ENCODE results near the gene GALR2.
"Not testable (repeated sequence)": the region's sequence is repeated elsewhere in the genome, so short reads cannot be mapped to it uniquely, and the experiment has no call there.

The GALR2 gene, protein sequence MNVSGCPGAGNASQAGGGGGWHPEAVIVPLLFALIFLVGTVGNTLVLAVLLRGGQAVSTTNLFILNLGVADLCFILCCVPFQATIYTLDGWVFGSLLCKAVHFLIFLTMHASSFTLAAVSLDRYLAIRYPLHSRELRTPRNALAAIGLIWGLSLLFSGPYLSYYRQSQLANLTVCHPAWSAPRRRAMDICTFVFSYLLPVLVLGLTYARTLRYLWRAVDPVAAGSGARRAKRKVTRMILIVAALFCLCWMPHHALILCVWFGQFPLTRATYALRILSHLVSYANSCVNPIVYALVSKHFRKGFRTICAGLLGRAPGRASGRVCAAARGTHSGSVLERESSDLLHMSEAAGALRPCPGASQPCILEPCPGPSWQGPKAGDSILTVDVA

DNA sequence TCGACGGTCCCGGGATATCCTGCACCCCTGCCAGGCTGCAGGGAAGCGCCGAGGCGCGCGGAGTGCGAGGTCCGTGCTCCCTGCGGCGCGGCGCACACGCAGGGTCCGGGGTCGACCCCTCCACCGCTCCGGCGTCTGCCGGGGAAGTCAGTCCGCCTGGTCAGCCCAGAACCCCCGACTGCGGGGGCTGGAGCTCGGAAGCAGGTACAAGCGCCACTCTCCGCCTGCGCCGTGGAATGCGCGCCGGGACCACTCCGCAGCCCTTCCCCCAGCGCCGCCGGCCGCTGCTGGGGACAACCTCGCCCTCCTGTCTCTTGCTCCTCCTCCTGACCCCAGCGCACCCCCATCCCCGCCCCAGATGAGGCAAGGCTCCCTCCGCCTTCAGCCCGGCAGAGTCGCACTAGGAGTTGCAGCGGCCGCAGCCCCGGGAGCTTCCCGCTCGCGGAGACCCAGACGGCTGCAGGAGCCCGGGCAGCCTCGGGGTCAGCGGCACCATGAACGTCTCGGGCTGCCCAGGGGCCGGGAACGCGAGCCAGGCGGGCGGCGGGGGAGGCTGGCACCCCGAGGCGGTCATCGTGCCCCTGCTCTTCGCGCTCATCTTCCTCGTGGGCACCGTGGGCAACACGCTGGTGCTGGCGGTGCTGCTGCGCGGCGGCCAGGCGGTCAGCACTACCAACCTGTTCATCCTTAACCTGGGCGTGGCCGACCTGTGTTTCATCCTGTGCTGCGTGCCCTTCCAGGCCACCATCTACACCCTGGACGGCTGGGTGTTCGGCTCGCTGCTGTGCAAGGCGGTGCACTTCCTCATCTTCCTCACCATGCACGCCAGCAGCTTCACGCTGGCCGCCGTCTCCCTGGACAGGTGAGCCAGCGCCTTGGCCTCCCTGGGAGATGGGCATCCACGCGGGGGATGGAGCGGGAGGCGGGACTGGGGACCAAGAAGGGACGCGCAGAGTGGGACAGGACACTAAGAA lies at the start of gene GALR2:
Gene GALR2, plus strand, starts transcription at position 392 of the 974 bp plus-strand sequence. Its CDS starts 103 bp downstream, at position 495.
- DNase-seq (ENCODE audit: low spot score) = no peak

DNA sequence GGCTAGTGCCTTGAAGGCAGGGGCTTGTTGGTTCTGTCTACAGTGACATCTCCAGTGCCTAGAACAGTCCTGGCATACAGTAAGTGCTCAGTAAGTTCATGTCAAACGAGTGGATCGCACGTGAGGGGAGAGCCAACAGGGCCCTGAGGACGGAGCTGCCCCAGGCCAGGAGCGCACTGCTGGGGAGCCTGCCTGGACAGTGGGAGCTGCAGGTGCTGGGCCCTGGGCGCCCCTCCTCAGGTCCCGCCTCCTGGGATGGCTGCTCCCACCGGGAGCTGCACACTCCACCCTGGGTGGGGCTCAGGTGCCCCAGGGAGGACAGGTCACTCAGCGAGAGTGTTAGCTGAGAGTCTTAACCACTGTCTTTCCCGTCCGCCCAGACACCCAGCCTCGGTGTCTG lies 49.3 kb upstream of the GALR2 start:
- DNase-seq (ENCODE audit: low spot score) = no peak

DNA sequence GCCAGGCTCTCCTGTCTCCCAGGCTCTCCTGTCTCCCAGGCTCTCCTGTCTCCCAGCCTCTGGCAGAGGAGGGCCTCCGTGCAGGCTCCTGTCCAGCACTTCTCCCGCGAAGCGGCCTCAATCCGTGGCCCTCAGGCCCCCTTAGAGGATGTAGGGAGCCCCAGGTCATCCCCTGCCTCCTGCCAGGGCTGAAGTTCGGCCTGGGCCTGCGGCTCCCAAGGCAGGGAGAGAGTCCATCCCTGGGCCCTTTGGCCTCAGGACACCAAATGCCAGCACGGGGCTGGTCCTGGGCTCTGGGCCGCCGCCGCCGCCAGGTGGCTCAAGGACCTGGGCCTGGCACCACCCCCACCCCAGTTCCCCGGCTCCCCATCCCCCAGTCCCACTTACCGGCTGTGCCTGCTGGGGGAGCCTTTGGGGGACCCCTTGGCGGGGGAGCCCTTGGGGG lies 47.8 kb upstream of the GALR2 start:
- DNase-seq (ENCODE audit: low spot score) = no peak

DNA sequence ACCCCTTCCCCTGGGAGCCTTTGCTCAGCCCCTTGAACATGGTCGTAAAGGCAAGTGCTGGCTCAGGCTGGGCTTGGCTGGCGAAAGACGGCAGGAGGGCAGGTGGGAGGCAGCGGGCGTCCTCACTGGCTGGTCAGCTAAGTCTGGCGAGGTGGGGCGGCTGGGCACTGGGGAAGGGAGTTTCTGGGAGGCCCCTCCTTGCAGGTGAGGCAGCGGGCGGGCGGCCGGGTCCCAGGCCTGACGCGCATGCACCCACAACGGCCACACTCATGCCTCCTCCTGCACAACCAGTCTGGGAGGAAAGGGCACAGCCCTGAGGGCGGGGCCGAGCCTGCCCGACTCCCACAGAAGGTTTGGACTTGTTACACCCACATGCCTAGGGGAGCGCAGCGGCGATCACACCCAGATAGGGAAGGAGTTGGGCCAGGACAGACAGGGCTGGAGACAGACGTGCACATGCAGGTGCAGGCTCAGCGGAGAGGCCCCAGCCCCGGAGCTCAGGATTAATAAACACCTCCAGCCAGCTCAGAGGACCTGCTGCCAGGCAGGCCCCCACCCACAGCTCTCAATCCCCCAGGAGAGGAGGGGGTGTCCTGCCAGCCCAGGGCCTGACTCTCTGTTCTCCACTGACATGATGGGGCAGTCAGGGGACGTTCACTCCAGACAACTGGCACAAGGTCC lies 47.3 kb upstream of the GALR2 start, which contains the start of gene EVPL:
Gene EVPL, minus strand, starts transcription at position 148 of the 681 bp plus-strand sequence. Its CDS starts 108 bp downstream, at position 40.
- DNase-seq (ENCODE audit: low spot score) = no peak

DNA sequence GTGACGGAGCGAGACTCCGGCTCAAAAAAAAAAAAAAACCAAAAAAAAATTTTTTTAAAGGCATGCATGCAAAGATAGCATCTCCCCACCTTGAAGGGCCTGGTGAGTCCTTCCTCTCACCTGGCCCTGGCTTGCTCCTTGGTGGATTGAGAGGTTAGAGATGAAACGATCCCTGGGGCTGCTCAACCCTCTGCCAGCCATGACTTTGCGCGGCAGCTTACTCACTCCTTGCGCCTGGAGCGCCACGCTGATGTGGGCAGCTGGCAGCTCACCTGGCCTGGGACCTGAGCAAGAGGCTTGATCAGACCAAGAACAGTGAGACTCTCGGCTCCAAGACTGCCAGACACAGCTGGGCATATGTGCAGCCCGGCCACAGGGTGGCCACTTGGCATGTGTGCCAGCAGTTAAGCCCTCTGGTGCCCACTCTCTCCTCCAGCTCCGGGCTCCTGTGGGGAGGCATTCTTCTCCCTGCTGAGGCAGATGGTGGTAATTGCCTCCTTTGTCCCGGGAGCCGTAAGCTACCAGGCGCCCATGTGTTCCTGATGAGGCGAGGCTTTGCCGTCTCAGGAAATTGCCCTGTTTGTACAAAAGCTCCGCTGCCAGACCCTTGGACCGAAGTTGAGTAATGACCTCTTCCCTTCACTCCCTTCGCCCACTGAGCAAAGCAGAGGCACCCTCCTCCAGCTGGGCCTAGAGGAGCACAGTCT lies 42.4 kb upstream of the GALR2 start:
- DNase-seq (ENCODE audit: low spot score) = no peak

DNA sequence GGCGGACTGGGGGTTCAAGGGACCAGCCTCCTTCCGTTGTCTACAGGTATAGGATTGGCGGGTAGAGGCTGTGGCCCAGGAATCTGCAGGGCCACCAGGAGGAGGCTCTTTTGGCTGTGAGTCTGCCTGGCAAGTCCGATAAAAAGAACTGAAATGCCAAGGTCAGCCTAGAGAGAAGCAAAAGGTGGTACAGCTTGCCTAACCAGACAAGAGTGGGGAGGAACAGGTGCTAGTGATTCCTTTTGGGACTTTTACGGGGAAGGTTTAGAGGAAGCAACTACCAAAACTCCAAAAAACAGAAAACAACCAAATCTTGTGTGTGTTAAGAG lies 41.8 kb upstream of the GALR2 start:
- no peak for DNase-seq (ENCODE audit: low spot score)

DNA sequence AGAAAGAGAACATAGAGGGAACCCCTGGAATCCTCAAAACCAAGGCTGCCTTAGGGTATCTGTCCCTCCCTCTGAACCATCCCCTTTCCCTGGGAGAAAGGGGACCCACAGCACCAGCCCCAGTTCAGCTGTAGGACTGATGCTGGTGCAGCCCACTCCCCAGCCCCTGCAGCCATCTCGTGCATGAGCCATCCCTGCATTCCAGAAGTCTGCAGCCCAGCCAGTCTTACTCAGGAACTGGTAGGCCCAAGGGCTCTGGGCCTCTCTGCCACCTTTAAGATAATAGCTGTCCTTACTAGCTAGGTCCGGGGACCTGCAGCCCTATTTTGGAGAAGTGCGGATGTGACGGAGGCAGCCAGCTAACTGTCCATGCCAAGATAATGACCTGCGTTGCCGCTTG lies 41.4 kb upstream of the GALR2 start:
- DNase-seq (ENCODE audit: low spot score) = no peak

DNA sequence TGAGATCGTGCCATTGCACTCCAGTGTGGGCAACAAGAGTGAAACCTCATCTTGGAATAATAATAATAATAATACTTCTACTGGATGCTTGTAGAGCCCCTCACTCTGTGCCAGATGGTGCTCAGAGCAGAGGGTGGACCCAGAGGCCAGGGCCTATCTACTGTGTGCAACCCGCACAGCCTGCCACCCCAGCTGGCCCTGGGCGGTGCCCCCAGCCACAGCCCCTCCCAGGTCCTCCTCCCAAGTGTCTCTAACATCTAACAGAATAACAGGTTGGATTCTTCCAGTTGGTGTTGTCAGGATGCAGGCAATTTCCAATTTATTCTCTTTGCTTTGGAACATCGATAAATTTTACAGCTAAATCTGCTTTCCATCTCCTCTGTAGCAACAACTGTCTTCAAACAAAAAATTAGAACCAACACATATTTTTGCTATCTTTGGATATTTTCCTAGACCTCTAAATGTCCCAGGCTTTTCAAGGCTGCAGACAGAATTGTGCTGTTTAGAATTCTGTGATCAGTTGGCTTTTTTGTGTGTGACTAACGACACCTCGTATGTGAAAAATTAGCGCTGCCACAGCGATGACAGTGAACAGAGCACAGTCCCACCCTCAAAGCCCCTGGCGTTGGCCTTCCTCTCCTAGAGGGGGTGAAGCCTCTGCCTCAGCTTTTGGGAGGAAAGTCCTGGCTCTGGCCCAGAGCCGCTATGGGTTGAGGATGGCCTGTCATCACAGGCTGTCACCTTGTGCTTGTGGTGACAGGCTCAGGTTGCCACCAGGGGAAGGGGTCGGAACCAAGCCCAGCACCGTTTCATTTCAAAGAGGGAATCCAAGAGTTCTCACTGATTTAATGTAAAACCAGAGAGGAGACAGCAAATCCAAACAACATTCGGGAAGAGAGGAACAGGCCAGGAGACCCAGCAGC lies 39.9 kb upstream of the GALR2 start:
- DNase-seq (ENCODE audit: low spot score) = no peak

DNA sequence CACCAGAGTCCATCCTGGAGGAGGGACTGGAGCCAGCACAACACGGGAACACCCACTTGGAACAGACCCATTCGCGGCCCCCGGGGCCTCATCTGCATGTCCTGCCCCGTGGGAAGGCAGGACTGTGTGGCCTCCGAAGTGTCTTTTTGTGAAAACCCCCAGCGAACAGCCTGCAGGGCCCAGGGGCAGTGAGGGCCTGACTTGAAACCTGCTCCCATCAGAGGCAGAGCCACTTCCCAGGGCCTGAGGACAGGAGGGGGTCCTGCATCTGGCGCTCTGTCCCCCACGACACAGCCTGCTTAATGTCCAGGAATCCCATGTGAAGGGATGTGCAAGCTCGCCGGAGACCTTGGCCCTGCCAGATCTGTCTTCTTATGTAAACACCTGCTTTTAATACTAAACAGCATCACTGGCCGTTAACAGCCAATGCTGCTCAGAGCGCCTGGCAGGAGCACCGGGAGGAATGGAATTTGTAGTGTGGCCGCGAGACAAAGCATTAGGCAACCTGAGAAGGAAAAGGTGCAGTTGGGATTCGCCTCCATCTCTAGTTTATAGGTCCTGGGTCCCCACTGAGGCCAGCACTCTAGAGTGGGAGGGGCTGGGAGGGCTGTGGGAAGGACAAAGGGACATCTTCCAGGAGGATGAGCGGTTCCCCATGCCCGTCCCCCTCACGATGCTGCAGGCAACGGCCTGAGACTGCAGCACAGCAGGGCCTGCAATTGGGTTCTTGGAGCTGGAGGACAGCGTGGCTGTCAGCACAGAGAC lies 37.9 kb upstream of the GALR2 start:
- DNase-seq (ENCODE audit: low spot score) = no peak

DNA sequence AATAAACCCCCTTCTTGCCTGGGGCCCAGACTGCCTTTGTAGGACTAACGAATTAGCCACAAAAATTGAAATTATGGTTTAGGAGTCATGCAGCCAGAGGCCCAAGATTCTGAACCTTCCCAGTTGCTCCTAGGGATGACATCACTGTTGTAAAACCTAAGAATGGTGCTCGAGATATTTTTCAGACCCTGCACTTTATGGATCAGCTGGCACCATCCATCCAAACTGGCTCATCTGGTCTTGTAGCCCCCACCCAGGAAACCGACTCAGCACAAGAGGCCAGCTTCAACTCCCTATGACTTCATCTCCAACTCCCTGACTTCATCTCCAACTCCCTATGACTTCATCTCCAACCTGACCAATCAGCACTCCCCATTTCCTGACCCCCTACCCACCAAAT lies 36.5 kb upstream of the GALR2 start:
- DNase-seq (ENCODE audit: low spot score) = no peak

DNA sequence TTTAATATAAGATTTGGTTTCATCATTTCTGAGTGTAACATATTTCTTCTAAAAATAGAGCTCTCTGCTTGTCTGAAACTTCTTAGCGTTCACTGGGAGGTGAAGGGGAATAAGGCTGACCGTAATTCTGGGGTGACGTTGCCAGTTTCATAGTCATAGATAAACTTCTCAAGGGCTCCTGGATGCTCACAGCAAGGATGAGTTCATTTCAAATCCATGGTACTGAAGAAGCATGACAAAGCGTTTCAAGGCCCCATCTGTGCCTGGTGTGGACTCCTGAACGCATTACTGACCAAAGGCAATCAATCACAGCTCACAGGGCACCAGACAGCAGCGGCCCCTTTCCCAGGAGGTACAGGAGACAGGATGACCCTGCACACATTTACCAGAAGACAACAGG lies 35.5 kb upstream of the GALR2 start:
- DNase-seq (ENCODE audit: low spot score) = no peak

DNA sequence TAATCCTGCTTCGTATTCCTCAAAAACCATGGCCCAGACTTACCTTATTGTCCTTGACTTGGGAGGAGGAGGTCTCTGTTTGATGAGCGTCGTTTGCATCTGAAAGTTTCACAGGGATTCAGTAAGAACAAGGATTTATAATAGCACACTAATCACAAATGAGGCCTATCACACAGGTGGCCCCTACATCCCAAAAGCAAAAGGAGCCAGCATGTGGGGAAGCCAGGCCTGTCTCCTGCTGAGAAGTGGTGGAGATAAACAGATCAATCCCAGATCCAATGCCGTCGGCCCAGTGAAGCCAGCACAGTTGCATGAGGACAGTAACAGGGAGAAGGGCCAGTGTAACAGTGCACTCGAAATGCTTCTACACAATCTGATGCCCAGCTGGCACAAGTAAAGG lies 34.2 kb upstream of the GALR2 start:
- no peak for DNase-seq (ENCODE audit: low spot score)

DNA sequence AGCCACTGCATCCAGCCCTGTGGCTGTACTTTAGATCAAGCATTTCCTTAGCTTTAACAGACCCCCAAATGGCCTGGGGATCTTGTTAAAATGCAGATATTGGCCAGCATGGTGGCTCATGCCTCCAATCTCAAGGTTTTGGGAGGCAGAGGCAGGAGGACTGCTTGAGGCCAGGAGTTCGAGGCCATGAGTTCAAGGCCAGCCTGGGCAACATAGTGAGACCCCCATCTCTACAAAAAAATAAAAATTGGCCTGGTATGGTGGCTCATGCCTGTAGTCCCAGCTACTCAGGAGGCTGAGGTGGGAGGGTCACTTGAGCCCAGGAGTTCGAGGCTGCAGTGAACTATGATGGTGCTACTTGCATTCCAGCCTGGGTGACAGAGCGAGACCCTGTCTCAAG lies 31.7 kb upstream of the GALR2 start:
- DNase-seq (ENCODE audit: low spot score) = not testable (repeated sequence)

DNA sequence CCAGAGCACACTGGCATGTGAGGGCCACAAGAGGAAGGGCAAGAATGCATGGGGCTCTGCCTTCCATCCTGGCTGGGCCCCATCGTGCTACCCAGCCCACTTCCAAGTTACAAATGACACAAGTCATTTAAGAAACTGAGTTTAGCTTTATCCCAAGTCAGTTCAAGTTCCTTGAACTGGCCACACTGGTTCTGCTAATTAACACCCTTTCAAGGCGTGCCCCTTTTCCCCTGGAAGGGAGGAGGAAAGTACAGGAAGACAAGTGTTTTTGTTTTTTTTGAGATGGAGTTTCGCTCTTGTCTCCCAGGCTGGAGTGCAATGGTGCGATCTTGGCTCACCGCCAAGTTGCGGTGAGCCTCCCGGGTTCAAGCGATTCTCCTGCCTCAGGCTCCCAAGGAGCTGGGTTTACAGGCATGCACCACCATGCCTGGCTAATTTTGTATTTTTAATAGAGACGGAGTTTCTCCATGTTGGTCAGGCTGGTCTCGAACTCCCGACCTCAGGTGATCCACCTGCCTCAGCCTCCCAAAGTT lies 30.0 kb upstream of the GALR2 start:
- DNase-seq (ENCODE audit: low spot score) = not testable (repeated sequence)

DNA sequence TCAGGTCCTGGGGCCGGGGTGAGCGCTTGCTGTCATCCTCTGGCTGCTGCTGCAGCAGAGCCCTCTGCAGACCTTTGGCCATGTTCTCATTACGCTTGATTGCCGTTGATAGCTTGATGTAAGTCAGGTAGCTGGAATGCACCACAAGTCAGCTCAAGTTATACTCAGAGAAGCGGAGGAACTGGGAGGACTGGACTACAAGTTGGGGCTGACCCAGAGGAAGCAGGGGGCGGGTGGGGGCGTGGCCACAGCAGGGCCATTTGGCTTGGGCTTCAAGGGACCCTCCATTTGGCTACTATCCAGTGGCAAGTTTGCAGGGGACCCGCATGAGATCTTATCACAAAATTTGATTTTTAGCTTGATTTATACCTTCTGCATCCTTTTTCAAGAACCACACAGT lies 28.5 kb upstream of the GALR2 start:
- DNase-seq (ENCODE audit: low spot score) = no peak

DNA sequence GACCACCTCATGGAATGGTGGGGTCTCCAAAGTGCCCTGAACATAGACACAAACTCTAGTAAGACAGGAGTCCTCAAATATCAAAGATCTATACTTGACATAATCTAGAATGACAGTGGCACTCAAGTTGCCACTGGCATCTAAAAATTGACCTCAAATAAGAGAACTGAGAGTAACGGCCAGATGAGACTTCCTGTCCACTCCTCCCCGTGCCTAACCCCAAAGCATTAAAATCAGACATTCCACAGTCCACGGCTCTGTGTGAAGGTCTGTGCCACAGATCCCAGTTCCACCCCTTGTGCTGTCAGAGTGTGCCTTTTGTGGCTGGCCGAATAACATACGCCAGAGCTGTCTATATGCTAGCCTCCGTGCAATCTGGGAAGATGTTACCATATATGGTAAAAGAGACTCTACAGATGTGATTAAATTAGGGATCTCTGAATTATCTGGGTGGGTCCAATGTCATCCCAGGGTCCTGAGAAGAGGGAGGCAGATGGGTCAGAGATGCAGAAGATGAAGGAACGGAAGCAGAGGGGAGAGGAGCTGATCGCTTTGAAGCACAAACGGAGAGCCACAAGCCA lies 26.5 kb upstream of the GALR2 start:
- no peak for DNase-seq (ENCODE audit: low spot score)

DNA sequence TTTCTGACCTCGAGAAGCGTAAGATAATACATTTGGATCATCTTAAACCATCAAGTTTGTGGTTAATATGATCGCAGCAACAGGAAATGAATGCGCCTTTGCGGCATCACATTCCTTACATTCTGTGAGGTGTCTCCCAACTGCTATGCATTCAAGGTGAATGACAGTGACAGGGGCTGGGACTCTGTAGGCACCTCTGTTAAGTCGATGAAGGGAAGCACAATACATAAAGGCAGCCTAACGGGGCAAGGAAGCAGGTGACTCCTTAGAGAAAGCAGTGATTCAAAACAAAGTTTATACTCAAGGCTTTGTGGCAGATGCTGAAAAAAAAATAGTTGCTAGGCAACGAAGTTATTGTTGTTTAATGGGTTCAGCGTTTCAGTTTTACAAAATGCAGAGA lies 25.9 kb upstream of the GALR2 start:
- DNase-seq (ENCODE audit: low spot score) = no peak

DNA sequence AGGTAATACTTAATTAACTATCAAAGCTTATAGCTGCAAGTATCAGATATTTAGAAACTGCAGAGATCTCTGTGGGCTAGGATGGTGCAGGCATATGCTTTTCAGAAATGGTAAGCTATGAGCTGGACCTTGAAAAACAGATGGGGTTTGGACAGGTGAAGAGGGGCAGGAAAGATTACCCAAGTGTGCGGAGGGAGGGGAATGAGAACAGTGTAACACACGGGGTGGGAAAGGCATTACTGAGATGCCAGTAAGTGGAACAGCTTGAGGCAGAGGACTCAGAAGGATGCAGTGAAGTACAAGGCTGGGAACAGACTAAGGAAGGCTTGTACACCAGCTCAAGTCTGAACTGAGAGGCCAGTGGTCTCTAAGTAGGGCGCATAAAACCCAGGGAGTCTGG lies 25.3 kb upstream of the GALR2 start:
- DNase-seq (ENCODE audit: low spot score) = no peak

DNA sequence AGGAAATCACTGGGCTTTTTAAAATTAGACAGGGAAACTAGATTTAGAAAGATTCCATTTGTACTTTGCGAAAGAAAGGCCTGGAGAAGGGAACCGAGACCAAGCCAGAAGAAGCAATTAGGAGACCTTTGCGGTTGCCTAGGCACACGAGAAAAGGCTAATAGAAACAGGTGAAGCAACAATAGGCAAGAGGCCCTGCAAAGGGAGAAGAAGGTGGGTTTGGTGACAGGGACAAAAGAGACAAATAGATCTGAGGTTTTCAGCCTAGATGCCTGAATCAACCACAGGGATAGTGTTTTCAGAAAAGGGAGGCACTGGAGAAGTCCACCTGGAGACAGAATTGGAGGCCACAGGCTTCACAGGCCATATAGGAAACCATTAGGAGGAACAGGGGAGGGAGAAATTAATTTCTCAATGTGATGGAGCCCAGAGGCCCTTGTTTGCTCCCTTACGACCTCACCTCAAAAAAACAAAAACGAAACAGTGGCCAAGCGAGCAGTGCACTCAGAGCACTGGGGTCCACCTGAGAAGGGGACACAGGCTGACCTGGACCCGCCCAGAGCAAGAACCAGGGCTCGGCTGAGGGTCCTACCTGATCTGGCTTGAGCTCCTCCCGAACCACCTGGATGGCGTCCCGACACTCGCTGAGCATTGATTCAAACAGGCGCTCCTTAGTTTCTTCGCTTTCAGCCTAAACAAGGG lies 24.6 kb upstream of the GALR2 start:
- no peak for DNase-seq (ENCODE audit: low spot score)
